ENCODE results near the gene DISC1.

- no peak for TF ChIP-seq POLR2A (IDR thresholded peaks at IDR 0.05)
- no peak for TF ChIP-seq CTCF (IDR thresholded peaks at IDR 0.05)
These were observed 309.3 kb downstream of the DISC1 start for GRCh38 chr1:231935856-231936255.
